VCaP (cell line): Measurements from ENCODE around the gene CORO2A.
A peak's percentile ranks its signal among the peaks of the same experiment; 100 is the strongest.
"Not testable (repeated sequence)": the region's sequence is repeated elsewhere in the genome, so short reads cannot be mapped to it uniquely, and the experiment has no call there.

Experiments used
- H3K27ac ChIP-seq: fragments of 450-650 bp; 2 replicates; pipeline ENCODE4 v1.5.1; 2017
- CTCF ChIP-seq: fragments of 450-650 bp; conservative IDR thresholded peaks from 2 replicates; pipeline ENCODE4 v1.5.1; 2017; ENCODE audit warnings: mild to moderate bottlenecking, moderate library complexity

CORO2A gene

DNA sequence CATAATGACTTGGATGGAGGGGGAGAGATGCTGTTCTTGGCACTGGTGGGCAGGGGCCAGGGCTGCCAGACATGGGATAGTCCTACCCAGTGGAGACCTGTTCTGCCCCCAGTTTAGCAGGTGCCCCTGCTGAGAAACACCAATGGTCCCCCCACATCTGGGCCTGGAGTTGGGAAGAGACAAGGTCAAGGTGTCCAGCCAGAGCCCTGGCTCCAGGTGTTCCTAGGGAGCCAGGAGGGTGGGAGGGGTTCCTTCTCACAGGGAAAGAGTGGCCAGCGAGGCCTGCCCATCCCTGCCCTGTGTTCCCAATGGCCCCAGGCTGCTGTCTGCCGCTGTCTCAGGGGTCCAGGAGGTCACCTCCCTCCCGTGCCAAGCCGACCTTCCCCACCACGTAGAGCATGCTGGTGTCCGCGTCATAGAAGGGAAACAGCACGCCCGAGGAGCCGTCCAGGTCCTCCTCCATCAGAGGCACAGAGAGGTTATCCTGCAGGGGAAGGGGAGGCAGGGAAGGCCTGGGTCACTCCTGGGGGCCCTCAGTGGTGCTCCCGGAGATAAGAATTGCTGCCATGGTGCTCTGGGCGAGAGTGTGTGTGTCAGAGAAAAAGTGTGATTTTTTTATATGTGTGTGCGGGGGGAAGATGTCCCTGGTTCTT is 61.7 kb downstream of the CORO2A start:
- no peak overlapping the region; the same call in 1 of the 2 replicates for H3K27ac ChIP-seq
- TF ChIP-seq CTCF, result no peak

DNA sequence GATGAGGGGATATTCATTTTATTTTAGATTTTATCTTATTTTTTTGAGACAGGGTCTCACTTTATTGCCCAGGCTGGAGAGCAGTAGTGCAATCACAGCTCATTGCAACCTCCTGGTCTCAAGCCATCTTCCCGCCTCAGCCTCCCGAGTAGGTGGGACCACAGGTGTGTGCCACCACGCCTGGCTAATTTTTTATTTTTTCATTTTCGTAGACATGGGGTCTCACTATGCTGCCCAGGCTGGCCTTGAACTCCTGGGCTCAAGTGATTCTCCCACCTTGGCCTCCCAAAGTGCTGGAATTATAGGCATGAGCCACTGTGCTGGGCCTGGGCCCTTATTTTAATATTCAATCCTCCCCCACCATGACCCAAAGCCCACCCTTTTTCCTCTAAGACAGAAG is 62.4 kb downstream of the CORO2A start:
- H3K27ac ChIP-seq, result not testable (repeated sequence)

DNA sequence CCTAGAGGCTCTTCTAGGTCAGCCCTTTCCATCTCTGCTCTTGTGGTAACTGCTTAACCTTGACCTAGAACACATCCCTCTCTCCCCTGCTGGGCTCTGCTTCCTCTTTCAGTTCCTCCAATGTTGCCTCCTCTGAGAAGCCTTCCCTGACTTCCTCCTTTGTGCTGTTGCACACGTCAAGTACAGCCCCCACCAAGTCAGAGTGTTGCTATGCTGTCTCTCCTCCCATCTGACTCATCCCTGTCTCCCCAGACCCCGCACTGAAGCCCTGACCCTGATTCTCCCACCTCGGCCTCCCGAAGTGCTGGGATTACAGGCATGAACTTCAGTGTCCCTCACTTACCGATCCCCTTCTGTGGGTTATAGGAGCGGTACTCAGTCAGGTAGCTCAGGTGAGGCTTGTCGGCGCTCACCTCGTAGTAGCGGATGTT is 63.0 kb downstream of the CORO2A start:
- H3K27ac ChIP-seq, result no peak overlapping the region
- TF ChIP-seq CTCF, result no peak

GRCh38 chr9:98128316-98128715 is 64.1 kb downstream of the CORO2A start:
- no peak for TF ChIP-seq CTCF
- H3K27ac ChIP-seq, result no peak overlapping the region

DNA sequence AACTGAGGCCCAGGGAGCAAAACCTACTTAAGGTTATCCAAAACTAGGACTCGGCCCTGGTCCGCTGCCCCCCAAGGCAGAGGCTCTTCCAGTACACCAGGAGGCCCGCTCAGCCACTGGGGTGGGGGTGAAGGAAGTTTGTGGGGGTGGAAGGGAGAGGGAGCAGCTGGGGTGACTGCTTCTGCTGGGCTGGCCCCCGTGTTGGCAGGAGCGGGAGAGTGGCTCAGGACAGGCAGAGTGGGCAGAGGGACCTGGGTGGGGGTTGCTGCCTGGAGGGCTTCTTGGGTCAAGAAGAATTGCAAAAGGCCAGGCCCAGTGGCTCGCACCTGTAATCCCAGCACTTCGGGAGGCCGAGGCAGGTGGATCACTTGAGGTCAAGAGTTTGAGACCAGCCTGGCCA is 65.2 kb downstream of the CORO2A start:
- no peak overlapping the region for H3K27ac ChIP-seq
- no peak for TF ChIP-seq CTCF

DNA sequence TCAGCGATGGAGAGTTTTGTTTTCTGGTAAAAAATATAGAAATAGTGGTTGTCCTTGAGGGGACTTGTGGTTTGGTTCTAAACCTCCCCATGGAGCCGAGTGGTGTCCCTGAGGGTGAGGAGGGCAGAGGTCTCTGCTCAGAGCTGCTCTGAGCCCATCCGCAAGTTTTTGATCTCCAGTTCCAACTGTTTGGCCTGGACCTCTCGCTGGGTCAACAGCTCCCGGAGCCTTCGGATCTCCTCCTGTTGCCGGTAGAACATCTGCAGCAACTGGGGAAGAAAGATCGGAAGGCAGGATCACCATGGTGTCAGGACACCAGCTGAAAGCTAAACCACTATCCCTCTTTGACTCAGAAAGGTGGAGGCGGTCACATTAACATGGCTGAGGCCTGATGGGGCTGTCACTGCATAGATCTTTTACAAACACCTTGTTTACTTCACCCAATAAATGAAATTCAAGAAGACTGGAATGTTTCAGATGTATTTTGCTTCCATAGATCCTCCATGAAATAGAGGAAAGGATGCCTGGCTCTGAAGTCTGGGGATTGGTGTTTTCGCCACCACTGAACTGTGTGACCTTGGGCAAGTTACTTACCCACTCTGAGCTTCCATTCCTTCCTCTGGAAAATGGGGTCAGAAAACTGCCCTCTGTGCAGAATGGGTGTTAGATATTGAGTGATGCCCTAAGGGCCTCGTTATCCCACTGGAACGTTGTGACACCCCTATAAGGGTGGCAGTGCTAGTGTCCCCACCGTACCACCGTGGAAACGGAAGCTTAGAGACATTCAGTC is 67.6 kb downstream of the CORO2A start:
- H3K27ac ChIP-seq, result peak overlapping the region; percentile 99
- TF ChIP-seq CTCF, result no peak

DNA sequence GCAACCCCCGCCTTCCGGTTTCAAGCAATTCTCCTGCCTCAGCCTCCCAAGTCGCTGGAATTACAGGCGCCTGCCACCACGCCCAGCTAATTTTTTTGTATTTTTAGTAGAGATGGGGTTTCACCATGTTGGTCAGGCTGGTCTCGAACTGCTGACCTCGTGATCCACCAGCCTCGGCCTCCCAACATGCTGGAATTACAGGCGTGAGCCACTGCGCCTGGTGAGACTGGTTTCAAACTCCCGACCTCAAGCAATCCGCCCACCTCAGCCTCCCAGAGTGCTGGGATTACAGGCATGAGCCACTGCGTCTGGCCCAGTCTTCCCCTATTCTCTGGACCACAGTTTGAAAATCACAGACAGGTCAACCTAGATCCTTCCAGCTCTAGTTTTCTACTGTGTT is 68.3 kb downstream of the CORO2A start:
- H3K27ac ChIP-seq, result peak overlapping the region; percentile 99

- peak; percentile 66 for TF ChIP-seq CTCF
- H3K27ac ChIP-seq, result peak overlapping the region; percentile 99
These were observed 71.4 kb downstream of the CORO2A start for GRCh38 chr9:98121058-98121457.
